Body of pancreas (tissue), 4 donors: ENCODE results near the gene HOXD13.

ENCODE experiments used
- CTCF ChIP-seq, 7 experiments: fragments of 450-650 bp in 4 of 7; fragments of 200-600 bp in 3 of 7; sonication (generic) in 3 of 7; IDR thresholded peaks; one replicate each; pipeline ENCODE4 v1.5.1; 2016 to 2019; ENCODE audit warnings: antibody characterized with exemption in 7 of 7
- POLR2A ChIP-seq, 3 donors: fragments of 450-650 bp; IDR thresholded peaks; one replicate each; pipeline ENCODE4 v1.6.1; 2016; ENCODE audit warnings: antibody characterized with exemption in 3 of 3, mild to moderate bottlenecking in 2 of 3

GRCh38 chr2:176103742-176104315, 11.3 kb downstream of the HOXD13 start:
- TF ChIP-seq CTCF (IDR thresholded peaks at IDR 0.05) (no peak), POLR2A (IDR thresholded peaks at IDR 0.05) (no peak)
